H1 (cell line): ENCODE measurements around the gene NCBP2. TPM values are rescaled to one million over a fixed set of nuclear protein-coding genes. Genes with fewer than 3 reads are reported as not detected.

Experiments
- CTCF ChIA-PET: fragments of 300-600 bp; sonication (Branson Sonifier 250); formaldehyde crosslinking; loops from one replicate; lab custom pipeline; 2021; ENCODE audit not compliant: partially characterized antibody; lab: Charles Lee
- POLR2A ChIA-PET: fragments of 300-600 bp; sonication (Branson Sonifier 250); formaldehyde crosslinking; loops from one replicate; lab custom pipeline; 2021; ENCODE audit warnings: inconsistent platforms; ENCODE audit not compliant: partially characterized antibody; lab: Charles Lee
- DNase-seq, 2 experiments: peaks; one replicate each; pipeline versions ENCODE4 v3.0.0 to v3.0.0-alpha.2; 2010 to 2022; ENCODE audit warnings: low spot score in 2 of 2, low read depth in 1 of 2, mixed read lengths in 1 of 2
- FAIRE-seq: peaks from 2 replicates; lab custom pipeline; 2011; peaks lifted over from hg19 to GRCh38; lab: Jason Lieb, UNC
- H2AFZ ChIP-seq: 2 replicates; pipeline ENCODE4 v1.8.1; 2012; ENCODE audit warnings: low read length, inconsistent platforms
- H2AK5ac ChIP-seq: 2 replicates; pipeline ENCODE4 v1.6.1; 2013; ENCODE audit warnings: low read depth, low read length
- H2BK120ac ChIP-seq: replicated peaks from 2 replicates; pipeline ENCODE3; 2013; ENCODE audit warnings: low read depth, low read length, inconsistent platforms
- H2BK12ac ChIP-seq: 2 replicates; pipeline ENCODE4 v1.6.1; 2013; ENCODE audit warnings: low read depth, low read length
- H2BK15ac ChIP-seq: 2 replicates; pipeline ENCODE4 v1.6.1; 2013; ENCODE audit warnings: low read length
- H2BK20ac ChIP-seq: 2 replicates; pipeline ENCODE4 v1.6.1; 2013; ENCODE audit warnings: low read length
- H2BK5ac ChIP-seq: 2 replicates; pipeline ENCODE4 v1.6.1; 2013; ENCODE audit warnings: low read depth, low read length
- H3K14ac ChIP-seq: 2 replicates; pipeline ENCODE4 v1.6.1; 2013; ENCODE audit warnings: inconsistent platforms; ENCODE audit not compliant: insufficient read length
- H3K18ac ChIP-seq: 2 replicates; pipeline ENCODE4 v1.6.1; 2013; ENCODE audit warnings: low read length; ENCODE audit errors: extremely low read depth
- H3K23ac ChIP-seq: 2 replicates; pipeline ENCODE4 v1.6.1; 2013; ENCODE audit warnings: inconsistent platforms; ENCODE audit not compliant: insufficient read length
- H3K23me2 ChIP-seq: 2 replicates; pipeline ENCODE4 v1.6.1; 2013; ENCODE audit warnings: low read depth, low read length
- H3K27ac ChIP-seq: 2 replicates; pipeline ENCODE4 v1.6.1; 2011; ENCODE audit warnings: low read depth, low read length, inconsistent platforms
- H3K27me3 ChIP-seq, 4 experiments: replicated peaks in 1 of 4; 1 replicate in 1 of 4; 2 replicates in 3 of 4; pipeline versions ENCODE4 v1.6.1 to v1.8.1; 2011 to 2013; ENCODE audit warnings: low read length in 3 of 4, mild to moderate bottlenecking in 3 of 4, inconsistent platforms in 2 of 4, mixed read lengths in 2 of 4, moderate library complexity in 1 of 4; ENCODE audit not compliant: control insufficient read depth in 3 of 4, insufficient read depth in 3 of 4; ENCODE audit errors: extremely low read depth in 1 of 4
- H3K36me3 ChIP-seq, 4 experiments: 2 replicates each; pipeline versions ENCODE4 v1.6.1 to v1.8.1; 2011 to 2013; ENCODE audit warnings: mild to moderate bottlenecking in 4 of 4, low read length in 3 of 4, moderate library complexity in 2 of 4, control low read depth in 1 of 4, inconsistent platforms in 1 of 4; ENCODE audit not compliant: insufficient read depth in 4 of 4, control insufficient read depth in 2 of 4
- H3K4ac ChIP-seq: replicated peaks from 2 replicates; pipeline ENCODE3; 2013; ENCODE audit warnings: low read length, low read depth, mixed read lengths, inconsistent platforms; ENCODE audit not compliant: insufficient read length
- H3K4me1 ChIP-seq, 4 experiments: replicated peaks in 1 of 4; 1 replicate in 1 of 4; 2 replicates in 3 of 4; pipeline versions ENCODE4 v1.6.1 to v1.8.1; 2011 to 2013; ENCODE audit warnings: low read length in 3 of 4, inconsistent platforms in 2 of 4, mixed read lengths in 1 of 4; ENCODE audit not compliant: insufficient read depth in 4 of 4, control insufficient read depth in 3 of 4
- H3K4me2 ChIP-seq, 2 experiments: 2 replicates each; pipeline versions ENCODE4 v1.6.1 to v1.8.1; 2011 to 2013; ENCODE audit warnings: low read depth in 2 of 2, low read length in 2 of 2, control low read depth in 1 of 2, inconsistent platforms in 1 of 2, mild to moderate bottlenecking in 1 of 2; ENCODE audit not compliant: insufficient read depth in 1 of 2
- H3K4me3 ChIP-seq, 4 experiments: fragments of 200-600, 300-600 bp in 1 of 4; sonication (generic), shearing (Covaris generic), sonication (Bioruptor Twin) in 1 of 4; 2 replicates each; pipeline versions ENCODE4 v1.5.1 to v1.8.1; 2011 to 2016; ENCODE audit warnings: low read length in 4 of 4, low read depth in 3 of 4, control low read depth in 2 of 4, inconsistent platforms in 2 of 4, mild to moderate bottlenecking in 2 of 4, mixed read lengths in 1 of 4, moderate library complexity in 1 of 4; ENCODE audit not compliant: insufficient read depth in 2 of 4; ENCODE audit errors: extremely low read depth in 1 of 4
- H3K56ac ChIP-seq: replicated peaks from 2 replicates; pipeline ENCODE3; 2013; ENCODE audit warnings: low read depth, mild to moderate bottlenecking, mixed read lengths, low read length, inconsistent platforms; ENCODE audit not compliant: insufficient read length
- H3K79me1 ChIP-seq: 2 replicates; pipeline ENCODE4 v1.6.1; 2013; ENCODE audit warnings: low read depth, low read length, control low read depth
- H3K79me2 ChIP-seq, 2 experiments: 2 replicates each; pipeline versions ENCODE4 v1.6.1 to v1.8.1; 2012 to 2013; ENCODE audit warnings: low read length in 2 of 2, mild to moderate bottlenecking in 2 of 2, inconsistent platforms in 1 of 2; ENCODE audit not compliant: insufficient read depth in 2 of 2, control insufficient read depth in 1 of 2
- H3K9ac ChIP-seq, 4 experiments: replicated peaks in 1 of 4; 1 replicate in 1 of 4; 2 replicates in 3 of 4; pipeline versions ENCODE4 v1.6.1 to v1.8.1; 2011 to 2013; ENCODE audit warnings: low read depth in 3 of 4, low read length in 3 of 4, control low read depth in 2 of 4, mild to moderate bottlenecking in 2 of 4, moderate library complexity in 2 of 4, inconsistent platforms in 1 of 4; ENCODE audit errors: extremely low read depth in 1 of 4
- H3K9me3 ChIP-seq, 2 experiments: 2 replicates each; pipeline versions ENCODE4 v1.6.1 to v1.8.1; 2012 to 2013; ENCODE audit warnings: mild to moderate bottlenecking in 2 of 2, moderate library complexity in 2 of 2, control low read depth in 1 of 2, inconsistent platforms in 1 of 2, low read depth in 1 of 2, low read length in 1 of 2, mixed read lengths in 1 of 2; ENCODE audit not compliant: insufficient read depth in 2 of 2
- H4K20me1 ChIP-seq, 2 experiments: replicated peaks in 1 of 2; 2 replicates each; pipeline versions ENCODE3 to v1.8.1; 2011 to 2013; ENCODE audit warnings: inconsistent platforms in 2 of 2, low read length in 2 of 2, mild to moderate bottlenecking in 1 of 2; ENCODE audit not compliant: insufficient read depth in 2 of 2, control insufficient read depth in 1 of 2
- H4K5ac ChIP-seq: 2 replicates; pipeline ENCODE4 v1.6.1; 2013; ENCODE audit warnings: low read length, low read depth, mixed read lengths, inconsistent platforms; ENCODE audit not compliant: insufficient read length
- H4K8ac ChIP-seq: 2 replicates; pipeline ENCODE4 v1.8.0; 2013; ENCODE audit warnings: mild to moderate bottlenecking, moderate library complexity, low read length, inconsistent platforms; ENCODE audit not compliant: insufficient read depth; ENCODE audit errors: extremely low read depth
- H4K91ac ChIP-seq: replicated peaks from 2 replicates; pipeline ENCODE3; 2013; ENCODE audit warnings: low read length, mixed read lengths, inconsistent platforms; ENCODE audit not compliant: insufficient read length
- BACH1 ChIP-seq: IDR thresholded peaks from 2 replicates; pipeline ENCODE4 v1.6.1; 2012; ENCODE audit warnings: low read length, improper control_type of control experiment
- CBX5 ChIP-seq: fragments of 300-800, 300-1000 bp; sonication (generic); IDR thresholded peaks from 2 replicates; pipeline ENCODE4 v1.7.1; 2016; ENCODE audit warnings: antibody characterized with exemption, low read length, low read depth
- EGR1 ChIP-seq: IDR thresholded peaks from 2 replicates; pipeline ENCODE4 v1.6.1; 2011; ENCODE audit warnings: low read depth, low read length, borderline replicate concordance
- EP300 ChIP-seq, 2 experiments: IDR thresholded peaks; 1 replicate in 1 of 2; 2 replicates in 1 of 2; pipeline ENCODE4 v1.6.1; 2011 to 2012; ENCODE audit warnings: low read depth in 2 of 2, low read length in 2 of 2, mild to moderate bottlenecking in 2 of 2, borderline replicate concordance in 1 of 2, inconsistent platforms in 1 of 2, moderate library complexity in 1 of 2
- EZH2 ChIP-seq: fragments of 200-600 bp; sonication (generic); IDR thresholded peaks from 2 replicates; pipeline ENCODE4 v1.7.1; 2012; ENCODE audit warnings: low read depth, mild to moderate bottlenecking, moderate library complexity, low read length, inconsistent platforms; ENCODE audit not compliant: severe bottlenecking
- PHF8 ChIP-seq: fragments of 200-600 bp; sonication (generic); conservative IDR thresholded peaks from 2 replicates; pipeline ENCODE4 v1.7.1; 2012; ENCODE audit warnings: low read depth, mild to moderate bottlenecking, inconsistent platforms, low read length, moderate library complexity
- SAP30 ChIP-seq: fragments of 300-600 bp; sonication (generic); IDR thresholded peaks from 2 replicates; pipeline ENCODE4 v1.7.1; 2012; ENCODE audit warnings: low read length, moderate library complexity, mild to moderate bottlenecking, inconsistent platforms; ENCODE audit not compliant: insufficient read depth, insufficient replicate concordance
- SIN3A ChIP-seq, 2 experiments: IDR thresholded peaks in 1 of 2; conservative IDR thresholded peaks in 1 of 2; 2 replicates each; pipeline ENCODE4 v1.6.1; 2011 to 2012; ENCODE audit warnings: low read length in 2 of 2, improper control_type of control experiment in 1 of 2, low read depth in 1 of 2, mild to moderate bottlenecking in 1 of 2
- SUZ12 ChIP-seq: fragments of 200-600 bp; sonication (generic); IDR thresholded peaks from 2 replicates; pipeline ENCODE4 v1.6.1; 2012; ENCODE audit warnings: mild to moderate bottlenecking, inconsistent platforms, low read length, moderate library complexity, mixed read lengths
- ZNF274 ChIP-seq: IDR thresholded peaks from 2 replicates; pipeline ENCODE4 v1.7.0; 2012; ENCODE audit warnings: low read length, borderline replicate concordance; ENCODE audit errors: extremely low read depth
- WGBS, 2 experiments: shearing (Covaris generic) in 1 of 2; methylation state at CpG; one replicate each; pipeline versions ENCODE4 v1.1.6 to v1.1.7; 2013 to 2015; ENCODE audit warnings: low lambda C conversion rate in 2 of 2, mixed read lengths in 2 of 2, inconsistent platforms in 1 of 2, low coverage in 1 of 2, missing lambda C conversion rate in 1 of 2; ENCODE audit not compliant: insufficient replicate concordance in 2 of 2, insufficient coverage in 1 of 2, insufficient read length in 1 of 2; ENCODE audit errors: extremely low coverage in 1 of 2, missing lambda C conversion rate in 1 of 2; 5-methylcytosine and 5-hydroxymethylcytosine counted together
- polyA plus RNA-seq, 7 experiments: library from polyadenylated mRNA; depleted of rRNA in 3 of 7; stranded (reverse) in 5 of 7; unstranded in 2 of 7; fragments of >200 nt in 5 of 7; fragments of 200-250 nt in 2 of 7; gene quantifications; 1 replicate in 5 of 7; 2 replicates in 1 of 7; 4 replicates in 1 of 7; pipeline versions ENCODE4 v1.2.1 to v1.2.3, GENCODE V29; 2011 to 2013; ENCODE audit warnings: missing spikeins in 2 of 7, mixed read lengths in 2 of 7
- total RNA-seq: library from RNA; stranded (reverse); fragmentation: NEBNext Ultra II Directional; extraction: Animal tissue kit (Norgen Biotek cat#: 25700); gene quantifications from 2 replicates; pipeline ENCODE4 v1.2.1, GENCODE V29; 2021
- TF ChIP-seq, protein P1 (sequence below): IDR thresholded peaks from 2 replicates; pipeline ENCODE4 v1.6.1; 2011; ENCODE audit warnings: low read depth, mild to moderate bottlenecking, low read length; ENCODE audit not compliant: insufficient read depth

Gene NCBP2
- total and polyA plus RNA-seq, 2 of the 8 experiments (the other 6 are each of a cell fraction or from before 2014, with no cell fraction given) = 34.1 to 100 TPM

DNA sequence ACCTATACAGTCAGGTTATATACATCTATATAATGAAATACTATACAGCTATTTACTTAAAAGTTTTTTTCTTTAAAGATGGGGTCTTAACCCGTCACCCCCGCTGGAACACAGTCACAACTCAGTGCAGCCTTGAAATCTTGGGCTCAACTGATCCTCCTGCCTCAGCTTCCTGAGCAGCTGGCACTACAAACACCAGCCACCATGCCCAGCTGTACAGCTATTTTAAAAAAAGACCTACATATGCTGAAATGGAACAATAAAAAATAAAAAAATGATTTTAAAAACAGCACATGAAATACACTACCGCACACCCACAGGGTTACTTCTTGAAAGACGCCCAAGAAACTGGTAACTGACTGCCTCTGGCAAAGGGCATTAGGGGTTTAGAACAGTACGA is 3.8 kb downstream of the NCBP2 start:
- H4K91ac ChIP-seq = no peak overlapping the region
- no peak for TF ChIP-seq ZNF274
- TF ChIP-seq EZH2 = no peak
- no peak for TF ChIP-seq EP300 (IDR thresholded peaks at IDR 0.05; ENCODE audit: borderline replicate concordance in 1 of 2, low read depth in 2 of 2, low read length in 2 of 2)
- no peak for TF ChIP-seq SUZ12
- no peak for TF ChIP-seq EGR1
- TF ChIP-seq, protein P1, sequence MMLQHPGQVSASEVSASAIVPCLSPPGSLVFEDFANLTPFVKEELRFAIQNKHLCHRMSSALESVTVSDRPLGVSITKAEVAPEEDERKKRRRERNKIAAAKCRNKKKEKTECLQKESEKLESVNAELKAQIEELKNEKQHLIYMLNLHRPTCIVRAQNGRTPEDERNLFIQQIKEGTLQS = no peak
- TF ChIP-seq BACH1 = no peak
- no peak for TF ChIP-seq SAP30
- TF ChIP-seq CBX5 = no peak
- TF ChIP-seq PHF8 = no peak
- no peak for TF ChIP-seq SIN3A (conservative IDR thresholded peaks at IDR 0.05 in 1 of 2, IDR thresholded peaks at IDR 0.05 in 1 of 2; ENCODE audit: low read depth in 1 of 2, low read length in 2 of 2)

More for the DNA sequence above, 3.8 kb downstream of the NCBP2 start:
- Histone ChIP-seq H3K79me2 (peaks cover 15 to 44% of the 10 kb centered on the region in 2 experiments), H2AK5ac (no peak overlapping the region), H3K36me3 (peaks cover 28 to 59% (median 48%) of the 10 kb centered on the region in 4 experiments), H2BK20ac (no peak overlapping the region), H4K8ac (no peak overlapping the region), H3K27ac (no peak overlapping the region), H3K56ac (no peak overlapping the region), H3K9me3 (no peaks in the 10 kb centered on the region), H3K14ac (no peak overlapping the region), H4K5ac (no peak overlapping the region), H3K79me1 (peaks cover 7% of the 10 kb centered on the region; the same call in 1 of the 2 replicates), H3K4me3 (no peak overlapping the region), H3K9ac (no peak overlapping the region), H2BK5ac (no peak overlapping the region), H3K23ac (no peak overlapping the region), H2BK15ac (no peak overlapping the region), H2BK12ac (no peak overlapping the region), H2AFZ (no peak overlapping the region), H3K18ac (no peak overlapping the region), H3K23me2 (peaks cover 6% of the 10 kb centered on the region), H3K4me1 (peaks cover 1 to 6% (median 2%) of the 10 kb centered on the region in 4 experiments), H4K20me1 (peaks cover 0 to 8% of the 10 kb centered on the region in 2 experiments), H3K27me3 (no peaks in the 10 kb centered on the region), H3K4me2 (no peak overlapping the region), H2BK120ac (no peak overlapping the region), H3K4ac (no peak overlapping the region)
- WGBS, 2 experiments = 93% methylated on average over 5 of the region's 5 CpGs; no CpG with 5 or more reads in 1 of the 2 experiments
- POLR2A ChIA-PET = interaction anchor here (0.7 to 1.4 kb wide), 4 partner anchors 8 to 608 kb away, joined by 3 to 4 read pairs (median 3); no protein-coding TSS in a partner anchor
- CTCF ChIA-PET = interaction anchor here (1.1 kb wide), 1 partner anchor 8 kb away, joined by 3 read pairs; no protein-coding TSS in a partner anchor
- DNase-seq (no peak), FAIRE-seq (no peak)
